A549 (cell line): ENCODE results near the gene RLN3.

ENCODE experiments used
- CBX8 ChIP-seq: fragments of 200-600 bp; sonication (generic); IDR thresholded peaks from 2 replicates; pipeline ENCODE4 v1.6.1; 2016
- EHMT2 ChIP-seq: fragments of 200-600 bp; sonication (generic); IDR thresholded peaks from 2 replicates; pipeline ENCODE4 v1.6.1; 2016; ENCODE audit warnings: antibody characterized with exemption, low read depth, mild to moderate bottlenecking, moderate library complexity
- EP300 ChIP-seq, 2 experiments: fragments of >200 bp; sonication (Bioruptor Twin); formaldehyde crosslinking; IDR thresholded peaks; 2 replicates in 1 of 2; 3 replicates in 1 of 2; pipeline ENCODE4 v1.6.1; 2016 to 2017
- FOSB ChIP-seq: fragments of 250-450 bp; sonication (Bioruptor Pico); IDR thresholded peaks from 2 replicates; pipeline ENCODE4 v1.5.0; 2020; ENCODE audit warnings: mild to moderate bottlenecking, moderate library complexity
- KDM5A ChIP-seq: fragments of 200-600 bp; sonication (generic); IDR thresholded peaks from 2 replicates; pipeline ENCODE4 v1.6.1; 2016; ENCODE audit warnings: antibody characterized with exemption, mild to moderate bottlenecking
- PHF8 ChIP-seq: fragments of 200-600 bp; sonication (generic); IDR thresholded peaks from 2 replicates; pipeline ENCODE4 v1.6.1; 2016; ENCODE audit warnings: low read depth, mild to moderate bottlenecking, antibody characterized with exemption, moderate library complexity, borderline replicate concordance
- SREBF2 ChIP-seq: fragments of 450-650 bp; IDR thresholded peaks from 2 replicates; pipeline ENCODE4 v1.6.1; 2014; ENCODE audit warnings: mild to moderate bottlenecking, moderate library complexity
- TF ChIP-seq, protein P1 (sequence below): fragments of >200 bp; sonication (Bioruptor Twin); formaldehyde crosslinking; IDR thresholded peaks from 3 replicates; pipeline ENCODE4 v1.5.1; 2016
- TF ChIP-seq, protein P2 (sequence below): IDR thresholded peaks from 2 replicates; pipeline ENCODE4 v1.6.1; 2012

DNA sequence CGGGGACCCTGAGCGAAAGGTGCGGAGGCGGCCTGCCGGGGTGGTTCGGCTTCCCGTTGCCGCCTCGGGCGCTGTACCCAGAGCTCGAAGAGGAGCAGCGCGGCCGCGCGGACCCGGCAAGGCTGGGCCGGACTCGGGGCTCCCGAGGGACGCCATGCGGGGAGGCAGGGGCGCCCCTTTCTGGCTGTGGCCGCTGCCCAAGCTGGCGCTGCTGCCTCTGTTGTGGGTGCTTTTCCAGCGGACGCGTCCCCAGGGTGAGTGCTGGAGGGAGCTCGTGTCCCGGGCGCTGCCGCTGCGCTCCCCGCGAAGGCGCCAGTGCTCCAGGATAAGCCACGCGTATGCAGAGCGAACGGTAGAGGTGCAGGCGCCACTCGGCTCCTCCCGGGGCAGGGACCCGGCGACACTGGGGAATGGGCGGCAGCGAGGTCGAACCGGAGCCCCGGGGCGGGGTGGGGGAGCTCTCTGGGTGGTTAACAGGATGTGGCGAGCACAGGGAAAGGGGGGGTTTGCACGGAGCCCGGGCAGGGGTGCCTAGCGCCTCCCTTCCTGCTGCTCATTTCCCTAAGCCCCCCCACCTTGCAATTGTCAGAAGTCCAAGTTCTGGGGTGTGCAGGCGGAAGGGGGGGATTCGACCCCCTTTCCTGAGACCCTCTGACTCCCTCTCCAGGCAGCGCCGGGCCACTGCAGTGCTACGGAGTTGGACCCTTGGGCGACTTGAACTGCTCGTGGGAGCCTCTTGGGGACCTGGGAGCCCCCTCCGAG is 4.0 kb downstream of the RLN3 start, which contains the start of gene IL27RA:
- TF ChIP-seq PHF8 (peak; percentile 44; the same call in 1 of the 2 replicates), EHMT2 (no peak), FOSB (CRISPR knock-in tag) (no peak), EP300 (IDR thresholded peaks at IDR 0.05) (no peak), KDM5A (no peak), CBX8 (no peak), SREBF2 (no peak)
- TF ChIP-seq, protein P1, sequence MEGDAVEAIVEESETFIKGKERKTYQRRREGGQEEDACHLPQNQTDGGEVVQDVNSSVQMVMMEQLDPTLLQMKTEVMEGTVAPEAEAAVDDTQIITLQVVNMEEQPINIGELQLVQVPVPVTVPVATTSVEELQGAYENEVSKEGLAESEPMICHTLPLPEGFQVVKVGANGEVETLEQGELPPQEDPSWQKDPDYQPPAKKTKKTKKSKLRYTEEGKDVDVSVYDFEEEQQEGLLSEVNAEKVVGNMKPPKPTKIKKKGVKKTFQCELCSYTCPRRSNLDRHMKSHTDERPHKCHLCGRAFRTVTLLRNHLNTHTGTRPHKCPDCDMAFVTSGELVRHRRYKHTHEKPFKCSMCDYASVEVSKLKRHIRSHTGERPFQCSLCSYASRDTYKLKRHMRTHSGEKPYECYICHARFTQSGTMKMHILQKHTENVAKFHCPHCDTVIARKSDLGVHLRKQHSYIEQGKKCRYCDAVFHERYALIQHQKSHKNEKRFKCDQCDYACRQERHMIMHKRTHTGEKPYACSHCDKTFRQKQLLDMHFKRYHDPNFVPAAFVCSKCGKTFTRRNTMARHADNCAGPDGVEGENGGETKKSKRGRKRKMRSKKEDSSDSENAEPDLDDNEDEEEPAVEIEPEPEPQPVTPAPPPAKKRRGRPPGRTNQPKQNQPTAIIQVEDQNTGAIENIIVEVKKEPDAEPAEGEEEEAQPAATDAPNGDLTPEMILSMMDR = peak; percentile 46; the same call in 2 of the 3 replicates
- TF ChIP-seq, protein P2, sequence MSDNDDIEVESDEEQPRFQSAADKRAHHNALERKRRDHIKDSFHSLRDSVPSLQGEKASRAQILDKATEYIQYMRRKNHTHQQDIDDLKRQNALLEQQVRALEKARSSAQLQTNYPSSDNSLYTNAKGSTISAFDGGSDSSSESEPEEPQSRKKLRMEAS = peak; percentile 66
